RCC 7860 (cell line): ENCODE data around the gene PALLD.
"Not testable (repeated sequence)": the region's sequence is repeated elsewhere in the genome, so short reads cannot be mapped to it uniquely, and the experiment has no call there.

Source experiments
- DNase-seq: peaks from one replicate; pipeline ENCODE4 v3.0.0-alpha.2; 2015; ENCODE audit warnings: low spot score
- FAIRE-seq: peaks from 2 replicates; lab custom pipeline; 2012; peaks lifted over from hg19 to GRCh38; lab: Jason Lieb, UNC

The PALLD gene

DNA sequence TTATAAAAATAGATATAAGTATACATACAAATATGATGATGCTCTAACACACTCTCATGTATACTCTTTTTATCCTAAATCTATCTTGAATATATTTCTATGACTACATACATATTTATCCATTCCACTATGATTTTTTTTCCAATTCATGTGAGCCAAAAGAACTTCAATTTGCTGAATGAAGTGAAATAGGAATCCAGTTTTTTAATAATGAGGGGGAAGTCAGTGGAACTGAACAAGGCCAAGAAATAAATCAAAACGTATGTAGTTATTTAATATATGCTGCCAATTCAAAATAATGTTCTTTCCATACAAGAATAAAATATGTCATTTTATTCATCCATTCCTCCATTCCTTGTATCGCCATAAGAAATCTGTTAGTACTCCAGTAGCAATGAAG, 6.1 kb upstream of the PALLD start:
- no peak for DNase-seq
- no peak for FAIRE-seq

DNA sequence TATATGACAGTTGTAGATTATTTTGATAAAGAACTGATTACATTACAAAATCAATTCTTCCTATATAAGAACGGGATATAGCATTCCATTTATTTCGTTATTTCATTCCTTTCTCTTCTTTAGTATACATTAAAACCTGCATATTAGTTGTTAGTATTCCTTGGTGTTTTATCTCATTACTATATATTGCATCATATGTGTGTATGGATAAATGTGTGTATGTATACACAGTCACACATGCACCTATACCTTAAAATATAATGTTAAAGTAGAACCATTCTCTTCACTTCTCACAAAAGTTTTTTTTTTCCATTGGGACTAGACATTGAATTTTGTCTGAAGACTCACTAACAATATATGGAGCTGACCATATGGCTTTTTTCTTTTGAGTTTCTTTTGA, 5.3 kb upstream of the PALLD start:
- no peak for FAIRE-seq
- DNase-seq = no peak

GRCh38 chr4:168498251-168498650, 1.4 kb downstream of the PALLD start:
- no peak for FAIRE-seq

DNA sequence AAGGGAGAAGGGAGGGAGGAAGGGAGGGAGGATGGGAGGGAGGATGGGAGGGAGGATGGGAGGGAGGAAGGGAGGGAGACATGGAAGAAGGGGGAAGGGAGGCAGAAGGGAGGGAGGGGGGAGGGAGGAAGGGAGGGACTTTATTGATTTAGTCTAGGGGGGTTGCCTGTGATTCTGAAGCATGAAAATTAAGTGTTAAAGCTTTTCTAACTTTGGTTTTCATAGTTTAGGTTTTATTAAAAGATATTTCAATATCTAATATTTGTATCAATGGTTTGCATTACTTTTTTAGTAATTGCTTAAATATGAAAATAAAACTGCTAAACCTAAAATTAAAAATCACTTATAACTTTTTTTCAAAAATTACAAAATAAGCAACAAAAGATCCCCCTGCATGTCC, 2.4 kb downstream of the PALLD start:
- FAIRE-seq (no peak), DNase-seq (no peak)

More at GRCh38 chr4:168498251-168498650, 1.4 kb downstream of the PALLD start:
- DNase-seq = no peak

GRCh38 chr4:168501407-168501806, 4.6 kb downstream of the PALLD start:
- DNase-seq (no peak), FAIRE-seq (no peak)

DNA sequence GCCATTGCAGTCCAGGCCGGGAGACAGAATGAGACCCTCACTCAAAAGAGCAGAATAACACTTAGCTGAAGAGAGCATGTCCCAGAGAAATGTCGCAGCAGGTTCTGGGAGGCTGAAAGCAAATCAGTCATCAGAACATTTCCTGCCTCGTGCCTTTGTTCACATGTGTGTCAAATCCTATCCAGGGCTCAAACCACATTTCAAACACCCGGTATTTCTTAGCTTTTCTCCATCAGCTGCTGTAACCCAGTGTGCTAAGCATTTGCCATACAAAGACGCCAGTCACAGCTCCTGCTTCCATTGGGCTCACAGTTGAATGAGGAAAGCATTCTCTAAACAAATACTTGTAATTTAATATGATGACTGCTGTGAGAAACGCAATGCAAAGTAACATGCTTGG, 6.0 kb downstream of the PALLD start:
- FAIRE-seq = no peak
- DNase-seq = no peak

DNA sequence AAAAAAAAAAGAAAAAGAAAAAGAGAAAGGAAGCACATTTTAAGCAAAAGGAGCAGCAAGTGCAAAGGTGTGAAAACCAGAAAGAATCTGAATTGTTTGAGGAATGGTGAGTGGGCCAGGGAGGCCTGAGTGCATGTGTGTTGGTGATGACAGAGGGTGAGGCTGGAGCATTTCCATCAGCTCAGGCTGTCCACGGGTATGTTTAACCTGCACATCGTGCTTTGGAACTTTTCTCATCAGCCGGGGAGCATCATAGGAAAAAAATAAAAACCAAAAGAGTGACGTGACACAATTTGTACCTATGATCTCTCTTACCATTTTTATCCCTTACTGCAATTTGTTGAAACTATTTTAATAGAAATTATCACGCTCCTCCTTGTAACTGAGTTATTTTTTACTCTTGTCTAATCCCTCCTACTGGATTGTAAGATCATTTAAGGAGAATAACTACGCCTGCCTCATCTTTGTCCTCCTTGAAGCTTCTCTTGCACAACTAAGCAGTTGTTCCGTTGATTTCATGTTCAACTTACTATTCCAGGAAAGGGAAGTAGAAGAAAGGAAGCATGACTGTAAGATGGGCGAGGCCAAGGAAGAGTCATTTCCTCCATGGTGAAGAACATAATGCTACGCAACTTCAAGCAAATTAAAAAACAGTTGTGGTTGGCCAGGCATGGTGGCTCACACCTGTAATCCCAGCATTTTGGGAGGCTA, 7.0 kb downstream of the PALLD start:
- no peak for FAIRE-seq

GRCh38 chr4:168504526-168504925, 7.7 kb downstream of the PALLD start:
- FAIRE-seq = no peak
- no peak for DNase-seq

More for the DNA sequence above, 7.0 kb downstream of the PALLD start:
- no peak for DNase-seq

DNA sequence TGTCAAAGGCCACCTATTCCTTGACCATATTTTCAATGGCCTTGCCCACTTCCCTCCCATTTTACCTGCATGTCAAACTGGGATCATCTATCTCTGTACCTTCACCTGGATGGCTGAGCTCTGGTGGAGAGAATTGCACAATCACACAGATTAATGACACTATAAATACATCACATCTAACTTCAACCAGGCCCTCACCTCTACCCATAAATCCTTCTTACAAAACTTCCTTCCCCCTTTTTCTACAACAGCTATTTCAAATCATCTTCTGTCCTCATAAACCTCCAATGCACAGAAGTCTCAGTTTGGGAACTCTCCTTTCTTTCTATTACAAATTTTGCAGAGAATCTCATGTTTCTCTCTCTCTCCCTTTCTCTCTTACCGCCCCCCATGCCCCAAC, 9.2 kb downstream of the PALLD start:
- FAIRE-seq (no peak), DNase-seq (no peak)

DNA sequence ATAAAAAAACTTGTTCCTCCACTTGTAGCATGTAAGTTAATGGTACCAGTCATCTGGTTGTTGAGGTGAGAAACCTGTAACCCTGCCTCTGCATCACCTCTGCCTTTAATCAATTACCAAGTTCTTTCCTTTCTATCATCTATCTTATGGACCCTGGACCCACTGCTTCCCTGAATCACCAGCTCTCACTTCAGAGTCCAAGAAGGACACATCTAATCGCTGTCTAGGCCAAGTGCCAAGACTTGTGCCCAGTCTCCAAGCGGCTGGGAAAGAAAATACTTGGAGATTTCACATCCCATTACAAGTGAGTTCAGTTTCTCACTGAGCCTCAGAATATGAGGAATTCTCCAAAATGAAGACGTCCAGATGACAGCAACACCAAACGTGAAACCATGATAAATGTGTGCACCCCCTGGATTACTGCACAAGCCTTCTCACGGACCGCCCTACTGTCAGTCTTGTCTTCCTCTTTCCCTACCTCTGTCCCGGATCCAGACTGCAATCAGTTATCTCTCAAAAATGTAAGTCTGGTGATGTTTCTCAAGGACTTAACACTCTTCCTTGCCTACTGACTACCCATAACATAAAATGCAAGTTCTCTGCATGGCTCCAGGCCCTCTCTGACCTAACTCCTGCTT, 10.4 kb downstream of the PALLD start:
- DNase-seq = no peak
- no peak for FAIRE-seq

DNA sequence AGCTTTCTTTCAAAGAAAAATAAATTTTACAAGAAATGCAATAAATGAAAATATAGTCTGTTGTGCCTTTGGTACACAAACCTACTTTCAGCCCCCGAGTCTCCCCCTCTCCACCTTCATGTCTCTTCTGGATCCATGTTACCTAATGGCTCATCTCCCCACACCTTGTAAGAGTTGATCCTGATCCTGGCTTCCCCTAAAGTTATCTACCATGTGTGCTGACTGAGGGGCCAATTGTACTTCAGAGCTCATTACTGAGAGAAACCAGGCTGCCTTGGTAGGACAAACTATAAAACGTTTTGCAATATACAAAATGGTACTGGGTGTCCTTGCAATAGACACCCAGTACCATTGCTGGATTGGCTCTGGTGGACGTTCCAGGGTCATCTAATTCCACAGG, 11.8 kb downstream of the PALLD start:
- FAIRE-seq (no peak), DNase-seq (no peak)

- FAIRE-seq = peak; percentile 62
- DNase-seq = peak; percentile 23
These were observed 12.9 kb downstream of the PALLD start for GRCh38 chr4:168509786-168510185.

DNA sequence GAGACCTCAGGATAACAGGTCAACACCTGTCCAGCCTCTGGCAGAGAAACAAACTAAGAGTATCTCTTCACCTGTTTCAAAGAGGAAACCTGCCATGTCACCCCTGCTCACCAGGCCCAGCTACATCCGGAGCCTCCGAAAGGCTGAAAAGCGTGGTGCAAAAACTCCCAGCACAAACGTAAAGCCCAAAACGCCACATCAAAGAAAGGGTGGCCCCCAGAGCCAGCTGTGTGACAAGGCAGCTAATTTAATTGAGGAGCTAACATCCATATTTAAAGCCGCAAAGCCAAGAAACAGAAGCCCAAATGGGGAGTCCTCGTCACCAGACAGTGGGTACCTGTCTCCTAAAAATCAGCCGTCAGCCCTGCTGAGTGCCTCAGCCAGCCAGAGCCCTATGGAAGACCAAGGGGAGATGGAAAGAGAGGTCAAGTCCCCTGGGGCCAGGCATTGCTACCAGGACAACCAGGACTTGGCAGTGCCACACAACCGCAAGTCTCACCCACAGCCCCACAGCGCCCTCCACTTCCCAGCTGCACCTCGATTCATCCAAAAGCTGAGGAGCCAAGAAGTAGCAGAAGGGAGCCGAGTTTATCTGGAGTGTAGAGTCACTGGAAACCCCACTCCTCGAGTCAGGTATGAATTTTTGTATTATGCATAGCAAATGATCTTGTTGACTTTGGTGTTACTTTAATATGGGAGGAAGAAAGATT, 15.1 kb downstream of the PALLD start:
- no peak for DNase-seq

GRCh38 chr4:168513826-168514225, 17.0 kb downstream of the PALLD start:
- not testable (repeated sequence) for FAIRE-seq, DNase-seq

More for the DNA sequence above, 15.1 kb downstream of the PALLD start:
- FAIRE-seq = no peak

DNA sequence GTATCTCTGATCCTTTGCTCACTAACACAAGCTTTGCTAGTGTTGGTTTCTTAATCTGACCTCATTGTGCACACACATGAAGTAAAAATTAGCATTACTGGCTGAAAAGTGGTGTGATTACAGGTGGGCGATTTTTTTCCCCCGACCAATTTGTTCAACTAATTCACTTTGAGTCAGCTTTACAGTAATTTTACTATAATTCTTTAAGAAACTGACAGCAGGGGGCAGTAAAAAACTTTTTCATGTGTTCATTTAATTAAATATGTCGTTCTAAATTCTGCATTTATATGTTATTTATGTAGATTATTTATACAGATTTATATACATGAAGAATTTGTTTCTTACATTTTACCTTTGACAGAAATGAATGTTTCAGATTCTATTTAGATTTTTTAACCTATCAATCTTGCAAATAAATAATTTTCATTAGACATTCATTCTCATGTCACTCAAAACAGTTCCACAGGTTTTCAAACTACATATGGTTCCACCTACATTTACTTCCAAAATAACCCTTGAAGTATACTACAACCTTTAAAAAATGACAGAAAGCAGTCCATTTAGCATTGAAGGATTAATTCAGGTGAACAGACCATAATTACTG, 17.5 kb downstream of the PALLD start:
- peak; percentile 81 for FAIRE-seq
- peak; percentile 34 for DNase-seq

- DNase-seq (peak; percentile 6), FAIRE-seq (no peak)
These were observed 18.6 kb downstream of the PALLD start for GRCh38 chr4:168515222-168516011.

DNA sequence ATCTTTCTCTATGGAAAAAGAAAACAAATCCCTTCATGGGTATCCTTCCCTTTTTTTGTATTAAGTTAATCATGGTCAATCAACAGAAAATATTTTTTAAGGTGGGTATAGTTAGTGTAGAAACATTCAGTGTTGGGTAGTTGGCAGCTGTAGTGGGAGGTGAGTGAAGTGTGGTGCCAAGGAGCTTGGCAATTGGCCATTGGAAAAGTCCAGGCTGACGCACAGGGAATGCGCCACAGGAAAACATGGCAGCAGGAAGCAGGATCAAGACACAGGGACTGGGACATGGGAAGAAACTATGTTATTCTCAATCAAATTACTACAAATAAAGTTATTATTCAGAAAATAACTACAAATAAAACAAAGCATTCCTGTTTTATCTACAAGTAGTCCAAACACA, 20.0 kb downstream of the PALLD start:
- FAIRE-seq = no peak
- no peak for DNase-seq

GRCh38 chr4:168519576-168519975, 22.7 kb downstream of the PALLD start:
- FAIRE-seq (no peak), DNase-seq (no peak)

DNA sequence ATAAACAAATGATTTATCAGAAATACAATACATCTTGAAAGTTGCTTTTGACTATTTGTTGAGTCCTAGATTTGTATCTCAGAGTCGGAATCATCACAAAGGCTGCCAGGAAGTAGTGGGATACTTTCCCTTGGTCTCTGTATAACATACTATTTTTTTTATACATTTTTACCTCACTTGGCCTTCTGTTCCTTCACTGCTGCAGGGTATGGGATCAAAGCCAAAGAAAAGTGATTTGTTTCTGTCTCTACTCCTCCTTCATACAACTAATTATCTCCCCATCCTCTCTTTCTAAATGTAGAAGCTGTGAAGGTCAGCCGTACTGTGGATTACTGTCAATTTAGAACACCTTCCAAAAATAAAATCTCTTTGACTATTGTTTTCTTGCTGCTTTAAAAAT, 24.9 kb downstream of the PALLD start:
- FAIRE-seq (no peak), DNase-seq (no peak)

GRCh38 chr4:168522356-168522755, 25.5 kb downstream of the PALLD start:
- FAIRE-seq (no peak), DNase-seq (no peak)
